HG02870 (cell line): ENCODE measurements around the gene ATP8B3.

Source experiments
- ATAC-seq: cut with Tn5 transposase; IDR thresholded peaks from one replicate; pipeline ENCODE4 v1.9.1; 2021; ENCODE audit warnings: mild to moderate bottlenecking, moderate library complexity; ENCODE audit not compliant: unreplicated experiment

The ATP8B3 gene

GRCh38 chr19:1748115-1748872 lies 63.8 kb downstream of the ATP8B3 start:
- ATAC-seq: no peak

DNA sequence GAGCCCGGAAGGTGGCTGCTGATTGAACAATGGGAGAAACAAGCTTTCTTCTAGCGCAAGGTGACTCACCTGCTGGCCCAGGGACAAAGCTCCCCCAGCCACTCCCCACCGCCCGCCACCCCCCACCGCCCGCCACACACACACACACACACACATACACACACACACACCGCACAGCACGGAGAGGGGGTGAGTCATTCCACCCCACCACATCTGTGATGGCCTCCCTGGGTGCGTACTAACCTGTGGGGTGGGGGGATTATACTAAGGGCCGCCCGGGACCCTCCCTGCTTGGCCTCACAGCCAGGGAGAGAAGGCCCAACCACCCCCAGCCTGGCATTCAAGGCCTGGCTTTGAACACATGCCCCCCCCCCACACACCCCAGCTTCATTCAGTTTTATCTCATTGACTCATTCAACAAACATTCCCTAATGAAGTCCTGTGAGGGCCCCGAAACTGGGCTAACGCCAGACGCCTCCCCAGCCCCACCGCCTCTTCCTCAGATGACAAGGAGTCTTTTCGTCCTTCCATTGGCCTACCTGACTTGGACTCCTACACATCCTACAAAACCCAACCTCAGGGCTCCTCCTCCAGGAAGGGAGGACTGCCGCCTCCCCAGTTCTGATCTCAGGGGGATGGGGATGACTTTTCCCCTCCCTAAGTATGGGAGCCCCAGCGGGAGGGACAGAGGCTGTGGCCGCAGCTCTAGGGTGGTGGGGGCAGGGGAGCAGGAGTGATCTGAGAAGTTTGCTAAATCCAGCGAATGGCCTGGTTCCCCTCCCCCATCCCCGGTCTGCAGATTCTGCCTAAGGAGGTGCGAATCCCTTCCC lies 64.6 kb downstream of the ATP8B3 start:
- ATAC-seq: no peak

DNA sequence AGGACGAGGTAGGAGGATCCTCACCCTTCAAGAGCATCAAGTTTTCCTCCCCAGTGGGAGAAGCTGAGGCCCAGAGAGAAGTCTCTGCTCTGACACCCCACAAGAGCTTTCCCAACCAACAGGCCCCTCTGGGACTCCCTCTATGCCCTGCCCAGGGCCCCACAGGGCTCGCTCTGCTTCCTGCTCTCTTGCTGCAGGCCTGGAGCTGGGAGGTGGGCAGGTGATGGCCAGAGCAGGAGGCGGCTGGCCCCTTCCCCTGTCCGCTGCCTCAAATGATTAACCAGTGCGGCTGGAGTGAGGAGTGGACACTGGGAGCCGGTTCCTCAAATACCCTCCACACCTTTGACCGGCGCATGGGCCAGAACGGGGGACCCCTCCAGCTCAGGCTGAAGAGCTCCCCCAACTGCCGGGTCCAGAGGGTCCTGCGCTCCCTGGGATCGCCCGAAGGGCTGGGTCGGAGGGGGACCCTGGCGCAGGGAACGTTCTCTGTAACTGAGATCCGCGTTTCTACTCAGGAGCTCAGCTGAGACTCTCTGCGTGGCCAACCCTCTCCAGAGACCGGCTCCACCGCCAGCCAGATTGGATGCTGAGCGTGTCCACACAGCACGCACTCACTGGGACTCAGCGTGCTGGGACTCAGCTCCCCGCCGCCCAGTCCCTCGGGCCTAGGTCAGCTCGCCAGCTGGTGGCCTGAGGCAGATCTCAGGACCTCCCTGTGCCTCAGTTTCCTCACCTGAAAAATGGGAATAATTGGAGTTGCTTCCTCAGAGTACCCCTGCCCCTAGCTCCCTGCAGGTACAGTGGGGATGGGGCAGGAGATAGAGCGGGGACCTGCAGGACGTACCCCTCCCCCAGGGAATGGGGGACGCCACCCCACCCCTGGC lies 65.4 kb downstream of the ATP8B3 start:
- ATAC-seq: no peak

GRCh38 chr19:1745589-1746031 lies 66.5 kb downstream of the ATP8B3 start:
- ATAC-seq: no peak

DNA sequence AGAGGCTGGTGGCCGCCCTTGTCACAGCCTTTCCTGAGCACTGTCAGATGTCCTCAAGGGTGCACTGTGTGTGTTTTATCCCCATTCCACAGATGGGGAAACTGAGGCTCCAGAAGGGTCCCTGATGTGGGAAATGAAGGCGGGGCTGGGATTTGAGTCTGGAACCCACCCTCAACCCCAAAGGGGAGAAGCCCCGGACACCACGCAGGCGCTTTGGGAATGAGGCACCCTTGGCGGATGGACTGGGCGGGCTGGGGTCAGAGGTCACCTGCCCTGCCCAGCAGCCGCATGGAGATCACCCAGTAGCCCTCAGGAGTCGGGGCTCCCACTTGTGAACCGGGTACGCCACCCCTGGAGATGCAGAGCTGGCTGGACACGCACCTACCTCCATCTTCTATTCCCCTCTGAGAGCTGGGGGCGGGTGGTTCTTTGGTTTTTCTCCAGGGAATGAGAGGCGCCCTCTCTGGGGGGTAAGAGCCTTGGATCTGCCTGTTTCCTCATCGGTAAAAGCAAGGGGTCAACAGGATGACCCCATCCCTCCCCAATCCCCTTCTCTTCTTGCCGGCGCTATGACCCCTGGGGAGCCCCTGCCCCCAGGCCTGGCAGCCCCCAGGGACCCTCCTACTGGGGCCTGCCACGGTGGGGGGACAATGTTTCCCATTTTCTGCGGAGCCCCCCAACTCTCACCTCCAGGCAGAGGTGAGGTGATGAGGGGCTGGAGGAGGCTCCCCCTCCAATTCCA lies 67.1 kb downstream of the ATP8B3 start:
- no peak for ATAC-seq

GRCh38 chr19:1744133-1744665 lies 67.9 kb downstream of the ATP8B3 start:
- no peak for ATAC-seq

GRCh38 chr19:1742989-1743696 lies 68.9 kb downstream of the ATP8B3 start:
- ATAC-seq: no peak

GRCh38 chr19:1739960-1740629 lies 72.0 kb downstream of the ATP8B3 start:
- no peak for ATAC-seq

DNA sequence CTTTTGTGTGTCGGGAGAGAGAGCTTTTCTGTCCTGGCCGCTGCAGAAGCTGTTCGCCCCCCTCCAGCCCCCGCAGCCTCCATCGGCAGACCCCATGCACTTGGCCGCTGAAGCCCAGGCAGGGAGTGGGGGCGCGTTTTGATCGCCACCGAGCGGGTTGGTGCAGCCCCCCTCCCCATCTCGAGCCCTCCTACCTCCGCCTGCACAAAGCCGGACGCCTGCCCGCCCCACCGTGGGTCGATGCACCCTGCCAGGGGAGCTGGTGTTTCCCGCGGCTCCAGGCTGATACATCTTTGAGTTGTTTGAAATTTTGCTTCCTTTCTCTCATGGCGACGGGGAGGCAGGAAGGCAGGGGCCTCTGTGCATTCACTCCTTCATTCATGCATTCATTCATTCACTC lies 75.1 kb downstream of the ATP8B3 start:
- ATAC-seq: no peak

DNA sequence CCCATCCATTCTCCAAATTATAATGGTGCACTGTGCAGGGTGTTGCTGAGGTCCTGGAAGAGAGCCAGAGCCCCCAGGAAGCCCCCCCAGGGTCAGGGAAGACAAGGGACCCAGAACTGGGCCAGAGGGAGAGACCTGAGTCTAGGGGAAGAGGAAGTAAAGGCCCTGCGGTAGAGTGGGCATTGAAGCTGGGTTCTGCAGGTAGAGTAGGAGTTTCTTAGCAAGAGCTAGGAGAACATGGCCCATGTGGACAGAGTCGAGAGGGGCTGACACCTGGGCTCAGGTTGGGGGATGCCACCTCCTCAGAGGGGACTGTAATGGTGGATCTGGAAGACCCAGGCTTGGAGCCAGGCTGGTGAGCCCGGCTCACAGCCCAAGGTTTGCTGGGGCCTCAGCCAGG lies 75.8 kb downstream of the ATP8B3 start:
- ATAC-seq: no peak

DNA sequence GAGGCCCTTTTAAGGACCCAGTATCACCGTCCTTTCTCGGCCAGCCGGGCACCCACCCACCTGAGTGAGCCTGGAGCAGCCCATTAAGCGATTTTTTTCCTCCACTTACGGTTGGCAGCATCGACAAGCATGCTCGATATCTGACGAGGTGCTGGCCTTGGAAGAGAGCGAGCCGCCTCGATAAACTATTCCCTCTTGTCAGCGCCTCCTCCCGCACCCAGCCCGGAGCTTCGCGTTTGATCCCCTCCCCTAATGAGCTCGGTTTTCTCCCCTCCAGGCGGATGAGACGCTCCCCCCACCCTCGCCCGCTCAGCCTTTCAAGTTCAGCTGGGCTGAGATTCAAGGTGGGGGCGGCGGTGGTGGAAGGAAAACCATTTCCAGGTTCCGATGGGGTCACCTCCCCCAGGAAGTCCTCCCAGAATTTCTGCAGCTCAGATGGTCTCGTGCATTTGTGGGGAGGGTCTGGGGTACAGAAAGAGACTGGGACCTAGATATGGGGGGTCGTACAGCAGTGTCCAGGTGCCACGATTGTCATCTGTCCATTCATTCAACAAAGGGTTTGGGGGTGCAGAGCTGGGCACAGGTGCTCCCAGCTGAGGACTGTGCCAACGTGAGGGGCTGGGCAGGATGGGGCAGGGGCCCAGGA lies 77.6 kb downstream of the ATP8B3 start:
- no peak for ATAC-seq
